Activated T-cell treated with anti-CD3 and anti-CD28 coated beads for 1 hour (primary cell): ENCODE data around the gene NAA25.

Experiments
- DNase-seq: peaks from one replicate; pipeline ENCODE4 v3.0.0-alpha.2; 2020; ENCODE audit warnings: low read depth

Gene NAA25

GRCh38 chr12:112108202-112109079, at the start of gene NAA25:
TSS of gene NAA25 (minus strand) at chr12:112108783. CDS start at chr12:112108773, 10 bp downstream.
- DNase-seq = peak; percentile 85

- no peak for DNase-seq
Observed at GRCh38 chr12:112153893-112154219, 45.3 kb upstream of the NAA25 start.

- DNase-seq = no peak
Observed at GRCh38 chr12:112153181-112153892, 44.8 kb upstream of the NAA25 start.

GRCh38 chr12:112151766-112152541, 43.4 kb upstream of the NAA25 start:
- no peak for DNase-seq

GRCh38 chr12:112149596-112149995, 41.0 kb upstream of the NAA25 start:
- DNase-seq = no peak

- no peak for DNase-seq
Observed at GRCh38 chr12:112148031-112148513, 39.5 kb upstream of the NAA25 start.

GRCh38 chr12:112146123-112146522, 37.5 kb upstream of the NAA25 start:
- no peak for DNase-seq

- no peak for DNase-seq
Observed at GRCh38 chr12:112140728-112141127, 32.1 kb upstream of the NAA25 start.

GRCh38 chr12:112134731-112135130, 26.1 kb upstream of the NAA25 start:
- no peak for DNase-seq

GRCh38 chr12:112133418-112133817, 24.8 kb upstream of the NAA25 start:
- DNase-seq = no peak

GRCh38 chr12:112131686-112132085, 23.1 kb upstream of the NAA25 start:
- no peak for DNase-seq

- no peak for DNase-seq
Observed at GRCh38 chr12:112130441-112130998, 21.9 kb upstream of the NAA25 start.

GRCh38 chr12:112126911-112127310, 18.3 kb upstream of the NAA25 start:
- no peak for DNase-seq

GRCh38 chr12:112126000-112126438, 17.4 kb upstream of the NAA25 start:
- DNase-seq = no peak

GRCh38 chr12:112125250-112125999, 16.8 kb upstream of the NAA25 start, which contains the start of gene TRAFD1:
TSS of gene TRAFD1 (plus strand) at chr12:112125560. CDS start at chr12:112130523, 4,963 bp downstream.
- DNase-seq = peak; percentile 98

GRCh38 chr12:112124918-112125249, 16.3 kb upstream of the NAA25 start:
- DNase-seq = no peak

- no peak for DNase-seq
Observed at GRCh38 chr12:112122823-112123690, 14.5 kb upstream of the NAA25 start.

GRCh38 chr12:112121780-112122565, 13.4 kb upstream of the NAA25 start:
- DNase-seq = no peak

GRCh38 chr12:112117685-112118084, 9.1 kb upstream of the NAA25 start:
- no peak for DNase-seq
